Measurements from ENCODE around the gene COA1. TPM values are rescaled to one million over a fixed set of nuclear protein-coding genes. Genes with fewer than 3 reads are reported as not detected.

The COA1 gene
- total RNA-seq, 1 donor from 2014 or later, result 93.7 TPM

DNA sequence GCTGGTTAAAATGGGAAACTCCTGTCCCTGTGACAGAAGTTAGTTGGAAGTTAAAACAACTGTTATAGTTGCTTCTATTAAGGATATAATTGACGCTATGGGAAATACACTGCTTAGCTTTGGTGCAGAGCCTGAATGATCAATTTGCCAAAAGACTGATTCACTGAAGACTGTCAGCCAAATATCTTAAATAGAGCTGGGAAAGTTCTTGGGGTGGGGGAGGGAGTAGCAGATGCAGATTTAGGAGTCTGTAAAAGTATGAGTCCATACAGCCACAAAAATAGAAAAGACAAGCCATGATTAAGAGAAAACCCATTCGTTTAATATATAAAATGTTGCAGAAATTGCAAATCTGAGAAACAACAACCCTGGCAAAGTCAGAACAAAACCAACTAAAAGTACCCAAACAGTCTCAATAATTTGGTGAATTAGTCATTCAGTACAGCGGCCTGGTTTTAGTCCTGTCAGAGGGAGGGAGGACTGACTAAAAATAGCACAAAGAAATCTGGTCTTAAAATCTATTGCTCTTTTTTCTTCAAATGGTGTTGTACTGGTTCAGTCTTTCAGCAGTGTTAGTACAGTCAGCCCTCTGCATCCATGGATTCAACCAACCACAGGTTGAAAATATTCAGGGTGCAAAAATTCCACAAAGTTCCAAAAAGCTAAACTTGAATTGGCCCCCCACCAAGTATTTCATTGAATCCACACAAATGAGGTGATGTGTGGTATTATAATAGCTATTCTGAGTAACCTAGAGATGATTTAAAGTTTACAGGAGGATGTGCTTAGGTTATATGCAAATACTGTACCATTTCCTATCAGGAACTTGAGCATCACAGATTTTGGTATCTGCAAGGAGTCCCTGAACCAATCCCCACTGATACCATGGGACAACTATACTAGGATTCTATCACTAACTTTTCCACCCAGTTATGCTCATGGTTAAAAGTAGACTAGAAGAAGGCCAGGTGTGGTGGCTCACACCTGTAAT is 116.4 kb downstream of the COA1 start:
- DNase-seq (ENCODE audit: low spot score in 2 of 2, unreplicated experiment in 2 of 2), result no peak
- peaks cover 30% of the 10 kb centered on the region for H3K36me3 Mint-ChIP-seq
- no peaks in the 10 kb centered on the region for H3K27me3 Mint-ChIP-seq (ENCODE audit: low read depth)
- no peaks in the 10 kb centered on the region for H3K9me3 Mint-ChIP-seq
- H3K4me1 Mint-ChIP-seq, result no peaks in the 10 kb centered on the region
- H3K27ac Mint-ChIP-seq, result no peak overlapping the region
- TF ChIP-seq CTCF (IDR thresholded peaks at IDR 0.05; ENCODE audit: unreplicated experiment), result no peak
- H3K4me3 Mint-ChIP-seq, result no peak overlapping the region

GRCh38 chr7:43612128-43612527 is 117.2 kb downstream of the COA1 start:
- Mint-ChIP-seq H3K4me3 (no peak overlapping the region), H3K4me1 (no peaks in the 10 kb centered on the region), H3K9me3 (no peaks in the 10 kb centered on the region), H3K27me3 (ENCODE audit: low read depth) (no peaks in the 10 kb centered on the region), H3K36me3 (peaks cover 30% of the 10 kb centered on the region), H3K27ac (no peak overlapping the region)
- no peak for TF ChIP-seq CTCF (IDR thresholded peaks at IDR 0.05; ENCODE audit: unreplicated experiment)
- no peak for DNase-seq (ENCODE audit: low spot score in 2 of 2, unreplicated experiment in 2 of 2)

GRCh38 chr7:43609097-43609496 is 120.2 kb downstream of the COA1 start:
- H3K36me3 Mint-ChIP-seq, result peaks cover 38% of the 10 kb centered on the region

GRCh38 chr7:43604251-43604650 is 125.1 kb downstream of the COA1 start:
- no peak for TF ChIP-seq CTCF (IDR thresholded peaks at IDR 0.05; ENCODE audit: unreplicated experiment)
- H3K27me3 Mint-ChIP-seq (ENCODE audit: low read depth), result no peaks in the 10 kb centered on the region
- no peak for DNase-seq (ENCODE audit: low spot score in 2 of 2, unreplicated experiment in 2 of 2)
- H3K4me3 Mint-ChIP-seq, result no peak overlapping the region
- H3K4me1 Mint-ChIP-seq, result no peaks in the 10 kb centered on the region
- no peak overlapping the region for H3K27ac Mint-ChIP-seq
- peaks cover 26% of the 10 kb centered on the region for H3K36me3 Mint-ChIP-seq
- peaks cover 14% of the 10 kb centered on the region for H3K9me3 Mint-ChIP-seq

More at GRCh38 chr7:43609097-43609496, 120.2 kb downstream of the COA1 start:
- Mint-ChIP-seq H3K9me3 (peaks cover 14% of the 10 kb centered on the region), H3K4me3 (no peak overlapping the region), H3K27ac (no peak overlapping the region), H3K4me1 (no peaks in the 10 kb centered on the region), H3K27me3 (ENCODE audit: low read depth) (no peaks in the 10 kb centered on the region)
- TF ChIP-seq CTCF (IDR thresholded peaks at IDR 0.05; ENCODE audit: unreplicated experiment), result no peak
- DNase-seq (ENCODE audit: low spot score in 2 of 2, unreplicated experiment in 2 of 2), result no peak

GRCh38 chr7:43602256-43602655 is 127.1 kb downstream of the COA1 start:
- peaks cover 17% of the 10 kb centered on the region for H3K36me3 Mint-ChIP-seq
- H3K4me1 Mint-ChIP-seq, result no peaks in the 10 kb centered on the region
- no peak for TF ChIP-seq CTCF (IDR thresholded peaks at IDR 0.05; ENCODE audit: unreplicated experiment)
- H3K9me3 Mint-ChIP-seq, result peaks cover 14% of the 10 kb centered on the region
- H3K27ac Mint-ChIP-seq, result no peak overlapping the region
- no peak overlapping the region for H3K4me3 Mint-ChIP-seq
- no peaks in the 10 kb centered on the region for H3K27me3 Mint-ChIP-seq (ENCODE audit: low read depth)
- no peak for DNase-seq (ENCODE audit: low spot score in 2 of 2, unreplicated experiment in 2 of 2)
